ENCODE data around the gene GNAI3. TPM values are rescaled to one million over a fixed set of nuclear protein-coding genes. Genes with fewer than 3 reads are reported as not detected.

Gene GNAI3
- total RNA-seq, 1 donor from 2014 or later: 7.6 TPM

DNA sequence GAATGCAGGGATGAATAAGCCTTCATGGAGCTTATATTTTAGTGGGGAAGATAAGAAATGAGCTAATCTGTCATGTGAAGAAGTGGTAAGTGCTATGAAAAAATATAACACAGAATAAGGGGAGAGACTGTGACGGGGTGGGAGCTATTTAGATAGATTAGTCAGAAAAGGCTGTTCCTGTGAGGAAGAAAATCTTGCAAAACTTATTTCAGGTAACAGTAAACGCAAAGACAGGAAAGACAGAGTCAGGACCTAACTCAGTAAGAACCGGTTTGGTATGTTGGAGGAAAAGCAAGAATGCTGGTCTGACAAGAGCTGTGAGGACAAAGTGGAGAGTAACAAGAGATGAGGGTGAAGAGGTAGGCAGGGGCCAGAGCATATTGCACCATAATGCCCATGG, 22.0 kb downstream of the GNAI3 start:
- H3K36me3 Mint-ChIP-seq (ENCODE audit: unreplicated experiment): peaks cover 6% of the 10 kb centered on the region
- peaks cover 18% of the 10 kb centered on the region for H3K4me1 Mint-ChIP-seq (ENCODE audit: unreplicated experiment)
- no peak for DNase-seq (ENCODE audit: extremely low spot score, unreplicated experiment)
- H3K27ac Mint-ChIP-seq (ENCODE audit: unreplicated experiment): no peak overlapping the region
- no peaks in the 10 kb centered on the region for H3K9me3 Mint-ChIP-seq (ENCODE audit: unreplicated experiment)
- TF ChIP-seq, protein P1, sequence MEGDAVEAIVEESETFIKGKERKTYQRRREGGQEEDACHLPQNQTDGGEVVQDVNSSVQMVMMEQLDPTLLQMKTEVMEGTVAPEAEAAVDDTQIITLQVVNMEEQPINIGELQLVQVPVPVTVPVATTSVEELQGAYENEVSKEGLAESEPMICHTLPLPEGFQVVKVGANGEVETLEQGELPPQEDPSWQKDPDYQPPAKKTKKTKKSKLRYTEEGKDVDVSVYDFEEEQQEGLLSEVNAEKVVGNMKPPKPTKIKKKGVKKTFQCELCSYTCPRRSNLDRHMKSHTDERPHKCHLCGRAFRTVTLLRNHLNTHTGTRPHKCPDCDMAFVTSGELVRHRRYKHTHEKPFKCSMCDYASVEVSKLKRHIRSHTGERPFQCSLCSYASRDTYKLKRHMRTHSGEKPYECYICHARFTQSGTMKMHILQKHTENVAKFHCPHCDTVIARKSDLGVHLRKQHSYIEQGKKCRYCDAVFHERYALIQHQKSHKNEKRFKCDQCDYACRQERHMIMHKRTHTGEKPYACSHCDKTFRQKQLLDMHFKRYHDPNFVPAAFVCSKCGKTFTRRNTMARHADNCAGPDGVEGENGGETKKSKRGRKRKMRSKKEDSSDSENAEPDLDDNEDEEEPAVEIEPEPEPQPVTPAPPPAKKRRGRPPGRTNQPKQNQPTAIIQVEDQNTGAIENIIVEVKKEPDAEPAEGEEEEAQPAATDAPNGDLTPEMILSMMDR (IDR thresholded peaks at IDR 0.05): no peak
- no peak overlapping the region for H3K4me3 Mint-ChIP-seq (ENCODE audit: unreplicated experiment)
- H3K27me3 Mint-ChIP-seq (ENCODE audit: unreplicated experiment): no peaks in the 10 kb centered on the region

DNA sequence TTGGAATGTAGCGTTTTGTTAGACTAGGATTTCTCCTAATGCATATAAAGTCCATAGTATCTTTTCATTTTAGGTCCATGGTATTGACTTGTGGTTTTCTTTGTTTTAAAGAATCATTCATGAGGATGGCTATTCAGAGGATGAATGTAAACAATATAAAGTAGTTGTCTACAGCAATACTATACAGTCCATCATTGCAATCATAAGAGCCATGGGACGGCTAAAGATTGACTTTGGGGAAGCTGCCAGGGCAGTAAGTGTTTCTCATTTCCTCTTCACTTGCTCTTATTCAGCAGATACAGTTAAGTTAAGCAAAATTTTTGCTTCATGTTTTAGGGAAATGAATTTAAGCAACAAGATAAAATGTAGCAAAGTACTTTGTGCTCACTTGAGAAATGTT, 25.4 kb downstream of the GNAI3 start:
- no peak for DNase-seq (ENCODE audit: extremely low spot score, unreplicated experiment)
- H3K36me3 Mint-ChIP-seq (ENCODE audit: unreplicated experiment): peaks cover 19% of the 10 kb centered on the region
- H3K27ac Mint-ChIP-seq (ENCODE audit: unreplicated experiment): no peak overlapping the region
- no peaks in the 10 kb centered on the region for H3K9me3 Mint-ChIP-seq (ENCODE audit: unreplicated experiment)
- TF ChIP-seq, protein P1 (IDR thresholded peaks at IDR 0.05): no peak
- H3K4me3 Mint-ChIP-seq (ENCODE audit: unreplicated experiment): no peak overlapping the region
- H3K4me1 Mint-ChIP-seq (ENCODE audit: unreplicated experiment): peaks cover 6% of the 10 kb centered on the region
- H3K27me3 Mint-ChIP-seq (ENCODE audit: unreplicated experiment): no peaks in the 10 kb centered on the region

DNA sequence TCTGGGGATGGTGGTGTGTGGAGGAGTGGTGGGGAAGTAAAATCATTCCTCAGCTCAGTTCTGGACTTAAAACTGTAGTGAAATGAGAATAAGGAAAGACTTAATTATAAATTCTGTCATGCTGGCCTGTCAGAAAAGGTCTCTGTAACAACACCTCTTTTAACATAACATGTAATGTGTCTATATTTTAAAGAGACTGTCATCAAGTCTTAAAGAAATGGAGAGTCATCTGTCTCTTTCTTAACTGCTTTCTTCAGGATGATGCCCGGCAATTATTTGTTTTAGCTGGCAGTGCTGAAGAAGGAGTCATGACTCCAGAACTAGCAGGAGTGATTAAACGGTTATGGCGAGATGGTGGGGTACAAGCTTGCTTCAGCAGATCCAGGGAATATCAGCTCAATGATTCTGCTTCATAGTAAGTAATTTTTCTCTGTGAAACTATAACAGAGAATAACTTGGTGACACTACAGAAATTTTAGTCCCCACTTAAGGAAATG, 30.6 kb downstream of the GNAI3 start:
- Mint-ChIP-seq H3K36me3 (ENCODE audit: unreplicated experiment) (peaks cover 48% of the 10 kb centered on the region), H3K4me3 (ENCODE audit: unreplicated experiment) (no peak overlapping the region), H3K4me1 (ENCODE audit: unreplicated experiment) (peaks cover 5% of the 10 kb centered on the region), H3K27ac (ENCODE audit: unreplicated experiment) (peak overlapping the region; percentile 27), H3K9me3 (ENCODE audit: unreplicated experiment) (no peaks in the 10 kb centered on the region), H3K27me3 (ENCODE audit: unreplicated experiment) (no peaks in the 10 kb centered on the region)
- TF ChIP-seq, protein P1 (IDR thresholded peaks at IDR 0.05): no peak
- DNase-seq (ENCODE audit: extremely low spot score, unreplicated experiment): no peak

DNA sequence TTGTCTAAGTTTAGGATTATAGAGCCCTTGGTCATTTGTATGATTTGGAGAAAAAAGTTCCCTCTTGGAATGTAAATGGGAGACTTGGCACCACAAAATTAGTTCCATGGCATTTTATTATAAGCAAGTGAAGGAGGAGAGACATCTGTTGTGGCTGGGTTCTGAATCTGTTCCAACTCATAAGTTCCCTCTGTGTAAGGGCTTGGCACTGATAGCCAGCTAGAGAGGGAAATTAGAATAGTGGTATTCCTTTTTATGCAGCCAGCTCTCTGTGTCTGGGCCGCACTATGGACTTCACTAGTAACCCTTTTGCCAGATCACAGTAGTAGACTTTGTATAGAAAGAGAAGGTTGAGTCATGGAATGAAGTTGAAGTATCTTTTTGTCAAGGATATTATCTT, 31.1 kb downstream of the GNAI3 start:
- Mint-ChIP-seq H3K27me3 (ENCODE audit: unreplicated experiment) (no peaks in the 10 kb centered on the region), H3K27ac (ENCODE audit: unreplicated experiment) (no peak overlapping the region), H3K4me1 (ENCODE audit: unreplicated experiment) (peaks cover 5% of the 10 kb centered on the region), H3K9me3 (ENCODE audit: unreplicated experiment) (no peaks in the 10 kb centered on the region), H3K36me3 (ENCODE audit: unreplicated experiment) (peaks cover 51% of the 10 kb centered on the region), H3K4me3 (ENCODE audit: unreplicated experiment) (no peak overlapping the region)
- TF ChIP-seq, protein P1 (IDR thresholded peaks at IDR 0.05): no peak
- no peak for DNase-seq (ENCODE audit: extremely low spot score, unreplicated experiment)

DNA sequence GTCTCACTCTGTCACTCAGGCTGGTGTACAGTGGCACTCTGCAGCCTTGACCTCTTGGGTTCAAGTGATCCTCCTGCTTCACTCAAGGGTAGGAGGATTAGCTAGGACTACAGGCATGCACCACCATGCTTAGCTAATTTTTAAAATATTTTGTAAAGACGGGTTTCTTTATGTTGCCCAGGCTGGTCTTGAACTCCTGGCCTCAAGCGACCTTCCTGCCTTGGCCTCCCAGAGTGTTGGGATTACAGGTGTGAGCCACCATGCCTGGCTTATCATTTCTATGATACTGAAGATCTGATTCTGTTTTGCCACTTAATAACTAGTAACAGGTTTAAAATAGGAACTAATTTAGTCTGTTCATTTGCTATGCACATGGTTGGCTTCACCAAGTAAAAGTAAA, 33.6 kb downstream of the GNAI3 start:
- Mint-ChIP-seq H3K36me3 (ENCODE audit: unreplicated experiment) (peaks cover 53% of the 10 kb centered on the region), H3K27ac (ENCODE audit: unreplicated experiment) (no peak overlapping the region), H3K27me3 (ENCODE audit: unreplicated experiment) (no peaks in the 10 kb centered on the region), H3K4me3 (ENCODE audit: unreplicated experiment) (no peak overlapping the region), H3K9me3 (ENCODE audit: unreplicated experiment) (no peaks in the 10 kb centered on the region), H3K4me1 (ENCODE audit: unreplicated experiment) (peaks cover 5% of the 10 kb centered on the region)
- TF ChIP-seq, protein P1 (IDR thresholded peaks at IDR 0.05): no peak
- no peak for DNase-seq (ENCODE audit: extremely low spot score, unreplicated experiment)

All from osteocyte (in vitro differentiated cells).